AG04449 (cell line): Measurements from ENCODE around the gene PDE4B.

ENCODE experiments used
- CTCF ChIA-PET: fragments of 350-600 bp; formaldehyde crosslinking; extraction: SDS; loops from one replicate; lab custom pipeline; 2021; ENCODE audit warnings: antibody characterized with exemption; lab: Yijun Ruan, JAX
- POLR2A ChIA-PET: fragments of 400-600, 350-600 bp; formaldehyde crosslinking; extraction: SDS; loops from one replicate; lab custom pipeline; 2020; ENCODE audit warnings: antibody characterized with exemption, inconsistent platforms; lab: Yijun Ruan, JAX
- DNase-seq: peaks from one replicate; pipeline ENCODE4 v3.0.0-alpha.2; 2010; ENCODE audit warnings: low read depth, low spot score
- H3K4me3 ChIP-seq: 2 replicates; pipeline ENCODE4 v1.5.1; 2011; ENCODE audit warnings: low read depth, mild to moderate bottlenecking, control low read depth, low read length
- TF ChIP-seq, protein P1 (sequence below): IDR thresholded peaks from one replicate; pipeline ENCODE4 v1.5.1; 2011; ENCODE audit warnings: mild to moderate bottlenecking, moderate library complexity, low read length, control low read depth, inconsistent platforms; ENCODE audit not compliant: insufficient read depth; ENCODE audit errors: missing control alignments

Gene PDE4B

DNA sequence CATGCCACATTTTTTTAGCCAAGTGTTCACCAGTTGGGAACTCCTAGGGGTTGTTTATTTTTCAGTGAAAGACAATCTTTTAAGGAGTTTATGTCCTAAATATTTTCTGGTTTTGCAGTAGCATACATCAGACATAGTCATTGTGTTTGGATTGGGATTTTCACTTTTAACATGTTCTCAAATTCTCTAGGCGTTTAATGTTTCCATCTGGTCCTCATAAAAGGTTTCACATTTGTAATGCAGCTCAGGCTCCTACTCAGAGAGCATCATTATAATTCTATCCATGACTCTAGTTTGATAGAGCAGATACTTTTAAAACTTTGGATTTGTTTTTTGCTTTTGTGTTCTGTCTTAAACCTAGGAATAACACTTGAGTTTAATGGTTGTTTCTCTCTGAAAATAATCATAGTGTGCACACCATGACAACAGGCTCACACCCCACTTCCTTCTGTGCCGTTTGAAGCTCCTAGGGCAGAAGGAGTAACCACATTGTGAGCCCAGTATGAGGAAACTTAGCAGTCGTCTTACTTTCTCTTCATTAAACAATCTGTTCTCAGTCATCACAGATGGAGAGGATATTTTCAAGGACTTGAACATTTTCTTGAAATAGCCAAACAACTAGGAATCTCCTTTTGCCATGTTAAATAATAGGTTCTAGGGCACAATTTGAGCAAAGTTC is 219.6 kb downstream of the PDE4B start:
- H3K4me3 ChIP-seq: no peak overlapping the region
- ChIA-PET CTCF (no interaction called here), POLR2A (no interaction called here)
- TF ChIP-seq, protein P1, sequence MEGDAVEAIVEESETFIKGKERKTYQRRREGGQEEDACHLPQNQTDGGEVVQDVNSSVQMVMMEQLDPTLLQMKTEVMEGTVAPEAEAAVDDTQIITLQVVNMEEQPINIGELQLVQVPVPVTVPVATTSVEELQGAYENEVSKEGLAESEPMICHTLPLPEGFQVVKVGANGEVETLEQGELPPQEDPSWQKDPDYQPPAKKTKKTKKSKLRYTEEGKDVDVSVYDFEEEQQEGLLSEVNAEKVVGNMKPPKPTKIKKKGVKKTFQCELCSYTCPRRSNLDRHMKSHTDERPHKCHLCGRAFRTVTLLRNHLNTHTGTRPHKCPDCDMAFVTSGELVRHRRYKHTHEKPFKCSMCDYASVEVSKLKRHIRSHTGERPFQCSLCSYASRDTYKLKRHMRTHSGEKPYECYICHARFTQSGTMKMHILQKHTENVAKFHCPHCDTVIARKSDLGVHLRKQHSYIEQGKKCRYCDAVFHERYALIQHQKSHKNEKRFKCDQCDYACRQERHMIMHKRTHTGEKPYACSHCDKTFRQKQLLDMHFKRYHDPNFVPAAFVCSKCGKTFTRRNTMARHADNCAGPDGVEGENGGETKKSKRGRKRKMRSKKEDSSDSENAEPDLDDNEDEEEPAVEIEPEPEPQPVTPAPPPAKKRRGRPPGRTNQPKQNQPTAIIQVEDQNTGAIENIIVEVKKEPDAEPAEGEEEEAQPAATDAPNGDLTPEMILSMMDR: no peak
- DNase-seq: no peak

DNA sequence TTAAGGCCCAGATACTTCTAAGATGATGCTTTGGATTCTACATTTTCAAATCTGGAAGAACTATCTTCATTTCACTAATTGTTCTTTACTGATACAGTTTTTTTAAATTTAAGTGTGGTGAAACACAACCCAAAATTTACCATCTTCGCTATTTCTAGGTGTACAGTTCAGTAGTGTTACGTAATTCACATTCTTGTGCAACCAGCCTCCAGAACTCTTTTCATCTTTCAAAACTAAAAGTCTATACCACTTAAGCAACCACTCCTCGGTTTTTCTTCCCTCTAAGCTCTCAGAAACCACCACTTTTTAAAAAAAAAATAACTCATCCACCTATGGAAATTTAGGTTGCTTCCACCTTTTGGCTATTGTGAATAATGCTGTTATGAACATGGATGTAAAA is 220.7 kb downstream of the PDE4B start:
- POLR2A ChIA-PET: no interaction called here
- no peak for DNase-seq
- no peak overlapping the region for H3K4me3 ChIP-seq
- TF ChIP-seq, protein P1: no peak
- CTCF ChIA-PET: no interaction called here

DNA sequence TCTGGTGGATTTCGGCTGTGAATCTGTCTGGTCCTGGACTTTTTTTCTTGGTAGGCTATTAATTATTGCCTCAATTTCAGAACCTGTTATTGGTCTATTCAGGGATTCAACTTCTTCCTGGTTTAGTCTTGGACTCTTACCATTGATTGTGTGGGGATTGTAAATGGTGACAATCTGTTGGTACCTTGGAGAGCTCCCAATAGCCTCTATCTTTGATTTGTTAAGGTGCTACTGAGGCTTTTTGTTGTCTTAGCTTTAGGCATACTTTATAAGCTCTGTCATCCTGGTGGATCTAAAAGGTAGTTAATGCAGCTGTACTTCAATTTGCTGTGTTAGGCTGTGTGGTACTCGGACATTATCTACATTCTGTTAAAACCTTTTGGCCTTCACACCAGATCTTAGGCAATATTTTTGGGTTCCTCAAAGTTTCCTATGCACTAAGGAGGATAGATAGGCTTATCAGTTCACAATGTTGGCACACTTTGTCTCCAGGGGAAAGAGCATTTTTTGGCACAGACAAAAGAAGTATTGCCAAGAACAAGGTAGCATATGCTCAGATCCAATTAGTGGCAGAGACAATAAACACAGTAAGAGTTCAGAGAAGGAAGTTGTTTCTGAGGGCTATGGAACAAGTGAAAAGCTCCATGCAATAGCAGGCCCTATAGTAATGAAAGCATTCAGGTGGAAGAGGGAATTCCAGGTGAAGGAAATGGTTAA is 230.4 kb downstream of the PDE4B start:
- ChIA-PET CTCF (no interaction called here), POLR2A (no interaction called here)
- no peak for DNase-seq
- TF ChIP-seq, protein P1: no peak
- H3K4me3 ChIP-seq: no peak overlapping the region

DNA sequence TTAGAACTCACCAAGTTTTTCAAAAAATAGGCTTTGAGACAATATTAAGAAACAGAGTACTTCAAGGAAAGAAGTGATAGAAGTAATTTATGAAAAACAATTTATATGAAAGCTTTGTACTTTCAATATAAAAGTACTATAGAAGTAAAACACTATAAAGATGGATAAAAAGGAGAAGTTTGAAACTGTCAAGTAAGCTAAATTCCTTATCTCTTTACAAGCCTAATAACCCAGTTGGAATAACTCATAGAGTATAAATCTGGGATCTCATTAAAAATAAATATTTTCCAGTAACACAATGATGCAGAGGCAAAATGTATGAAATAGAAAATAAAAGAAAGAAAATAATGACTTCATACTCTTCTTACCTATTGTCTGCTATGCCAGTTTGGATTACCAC is 232.5 kb downstream of the PDE4B start:
- POLR2A ChIA-PET: interaction anchor here (0.6 kb wide), 1 partner anchor 205 kb away, joined by 3 read pairs; no protein-coding TSS in a partner anchor

DNA sequence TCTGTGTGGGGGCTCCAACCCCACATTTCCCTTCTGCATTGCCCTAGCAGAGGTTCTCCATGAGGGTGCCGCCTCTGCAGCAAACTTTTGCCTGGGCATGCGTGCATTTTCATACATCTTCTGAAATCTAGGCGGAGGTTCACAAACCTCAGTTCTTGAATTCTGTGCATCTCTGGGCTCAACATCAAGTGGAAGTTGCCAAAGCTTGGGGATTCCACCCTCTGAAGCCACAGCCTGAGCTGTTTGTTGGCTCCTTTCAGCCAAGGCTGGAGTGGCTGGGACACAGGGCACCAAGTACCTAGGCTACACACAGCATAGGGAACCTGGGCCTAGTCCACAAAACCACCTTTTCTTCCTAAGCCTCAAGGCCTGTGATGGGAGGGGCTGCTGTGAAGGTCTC is 235.3 kb downstream of the PDE4B start:
- DNase-seq: no peak
- ChIA-PET CTCF (no interaction called here), POLR2A (no interaction called here)
- TF ChIP-seq, protein P1: no peak
- no peak overlapping the region for H3K4me3 ChIP-seq

More for the DNA sequence above, 232.5 kb downstream of the PDE4B start:
- CTCF ChIA-PET: no interaction called here
- no peak for DNase-seq
- TF ChIP-seq, protein P1: no peak
- no peak overlapping the region for H3K4me3 ChIP-seq

DNA sequence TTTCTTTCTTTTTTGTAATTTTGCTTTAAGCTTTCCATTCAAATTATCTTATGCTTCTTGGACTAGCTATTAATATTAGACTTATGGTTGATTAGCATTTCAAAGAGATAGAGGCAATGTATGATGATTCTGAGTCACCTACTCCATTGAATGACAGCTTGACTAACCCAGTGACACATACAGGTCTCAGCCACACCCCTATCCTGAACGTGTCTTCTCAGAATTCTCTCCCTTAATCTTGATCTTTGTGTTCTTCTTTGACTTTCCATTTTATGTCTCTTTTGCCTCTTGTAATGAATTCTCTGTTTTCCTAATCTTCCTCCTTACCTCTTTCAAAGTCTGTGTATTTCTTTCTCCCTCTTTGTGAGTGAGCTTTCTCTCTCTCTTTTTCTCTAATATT is 241.1 kb downstream of the PDE4B start:
- TF ChIP-seq, protein P1: no peak
- no peak for DNase-seq
- CTCF ChIA-PET: no interaction called here
- no peak overlapping the region for H3K4me3 ChIP-seq
- POLR2A ChIA-PET: no interaction called here
